GM18508 (cell line): ENCODE measurements around the gene COX4I2.
"Not testable (repeated sequence)": the region's sequence is repeated elsewhere in the genome, so short reads cannot be mapped to it uniquely, and the experiment has no call there.

Experiments
- ATAC-seq: cut with Tn5 transposase; IDR thresholded peaks from one replicate; pipeline ENCODE4 v1.9.1; 2021; ENCODE audit warnings: moderate number of reproducible peaks; ENCODE audit not compliant: insufficient read depth, unreplicated experiment

COX4I2 gene

GRCh38 chr20:31637660-31638059, at the start of gene COX4I2:
Gene COX4I2 (plus strand): TSS chr20:31637912. CDS start chr20:31639018, 1,106 bp downstream.
- no peak for ATAC-seq

GRCh38 chr20:31590717-31591225, 46.9 kb upstream of the COX4I2 start:
- no peak for ATAC-seq

DNA sequence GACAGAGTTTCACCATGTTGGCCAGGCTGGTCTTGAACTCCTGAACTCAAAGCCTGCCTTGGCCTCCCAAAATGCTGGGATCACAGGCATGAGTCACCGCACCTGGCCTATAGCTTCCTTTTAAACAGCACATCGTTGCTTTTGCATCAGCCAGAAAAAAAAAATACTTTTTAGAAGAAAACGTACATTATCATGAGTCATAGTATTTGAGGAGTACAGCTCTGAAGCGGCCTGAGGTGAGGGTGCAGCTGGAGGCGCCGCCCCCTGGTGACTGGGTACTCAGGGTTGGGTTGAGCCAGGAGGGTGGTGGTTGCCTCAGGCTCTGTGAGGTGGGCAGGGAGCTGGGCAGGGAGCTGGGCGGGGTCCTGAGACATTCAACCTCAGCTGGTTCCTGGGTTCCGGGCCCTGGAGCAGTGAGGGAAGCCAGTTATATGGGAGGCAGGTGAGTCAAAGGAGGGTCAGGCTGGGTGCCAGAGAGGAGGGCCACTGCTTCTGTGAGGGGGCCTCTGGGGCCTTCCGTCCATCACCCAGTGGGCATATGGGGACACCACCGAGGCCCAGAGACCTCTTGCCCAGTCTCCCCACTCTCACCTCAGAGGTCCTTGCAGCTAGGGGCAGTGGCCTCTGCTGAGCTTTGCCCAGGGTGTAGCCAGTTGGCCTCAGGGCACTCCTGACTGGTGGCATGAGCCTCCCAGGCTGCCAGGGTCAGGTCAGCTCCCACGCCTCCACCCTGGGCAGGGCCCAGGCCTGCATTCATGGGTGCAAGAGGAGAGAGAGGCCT, 44.3 kb upstream of the COX4I2 start:
- no peak for ATAC-seq

DNA sequence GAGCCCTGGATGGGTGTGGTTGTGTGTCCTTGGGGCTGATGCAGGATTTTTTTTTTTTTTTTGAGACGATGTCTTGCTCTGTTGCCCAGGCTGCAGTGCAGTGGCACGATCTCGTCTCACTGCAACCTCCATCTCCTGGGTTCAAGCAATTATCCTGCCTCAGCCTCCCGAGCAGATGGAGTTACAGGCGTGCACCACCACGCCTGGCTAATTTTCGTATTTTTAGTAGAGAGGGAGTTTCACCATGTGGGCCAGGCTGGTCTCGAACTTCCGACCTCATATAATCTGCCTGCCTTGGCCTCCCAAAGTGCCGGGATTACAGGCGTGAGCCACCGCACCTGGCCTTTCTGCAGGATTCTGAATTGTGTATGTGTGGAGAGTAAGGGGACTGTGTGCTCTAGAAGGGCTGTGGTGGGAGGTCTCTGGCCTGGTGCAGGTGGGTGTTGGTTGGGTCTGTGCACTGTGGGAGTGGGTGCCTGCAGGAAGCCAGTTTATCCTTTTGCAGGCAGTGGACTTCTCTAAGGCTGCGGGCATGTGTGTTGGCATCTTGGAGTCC, 43.6 kb upstream of the COX4I2 start:
- no peak for ATAC-seq

DNA sequence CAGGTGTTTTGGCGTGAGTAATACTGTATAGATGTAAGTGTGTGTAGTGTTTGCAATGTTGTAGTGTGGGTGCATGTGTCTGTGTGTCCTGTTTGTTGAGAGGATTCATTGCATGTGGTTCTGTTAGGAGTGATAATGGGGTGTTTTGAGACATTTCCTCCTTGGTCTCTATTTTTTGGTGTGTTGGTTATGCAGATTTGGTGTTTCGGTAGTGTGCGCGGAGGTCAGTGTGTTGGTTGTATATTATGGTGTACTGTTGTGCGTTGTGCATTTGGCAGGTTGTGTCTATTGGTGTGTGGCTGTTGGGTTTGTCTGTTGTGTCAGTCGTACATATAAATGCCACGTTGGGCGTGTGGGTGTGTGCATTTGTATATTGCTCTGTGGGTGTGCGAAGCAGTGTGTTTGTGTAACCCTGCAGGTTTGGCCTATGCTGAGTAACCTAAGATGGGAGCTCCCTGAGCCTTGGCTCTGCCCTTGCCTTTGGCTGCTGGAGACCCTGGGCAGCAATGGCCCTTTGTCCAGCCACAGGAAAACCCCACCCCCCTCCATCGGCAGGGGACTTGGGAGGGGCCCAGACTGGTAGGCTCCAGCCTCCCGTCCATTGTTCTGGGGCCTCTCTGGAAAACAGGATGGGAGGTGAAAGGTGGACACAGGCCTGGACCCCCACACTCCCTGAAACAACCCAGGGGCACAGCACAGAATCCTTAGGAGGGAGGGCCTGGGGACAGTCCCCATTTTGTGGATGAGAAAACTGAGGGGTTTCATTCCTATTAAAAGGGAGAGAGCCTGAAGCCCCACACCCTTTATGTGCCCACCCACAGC, 42.9 kb upstream of the COX4I2 start:
- ATAC-seq = no peak

- ATAC-seq = no peak
Observed at GRCh38 chr20:31595380-31595653, 42.4 kb upstream of the COX4I2 start.

DNA sequence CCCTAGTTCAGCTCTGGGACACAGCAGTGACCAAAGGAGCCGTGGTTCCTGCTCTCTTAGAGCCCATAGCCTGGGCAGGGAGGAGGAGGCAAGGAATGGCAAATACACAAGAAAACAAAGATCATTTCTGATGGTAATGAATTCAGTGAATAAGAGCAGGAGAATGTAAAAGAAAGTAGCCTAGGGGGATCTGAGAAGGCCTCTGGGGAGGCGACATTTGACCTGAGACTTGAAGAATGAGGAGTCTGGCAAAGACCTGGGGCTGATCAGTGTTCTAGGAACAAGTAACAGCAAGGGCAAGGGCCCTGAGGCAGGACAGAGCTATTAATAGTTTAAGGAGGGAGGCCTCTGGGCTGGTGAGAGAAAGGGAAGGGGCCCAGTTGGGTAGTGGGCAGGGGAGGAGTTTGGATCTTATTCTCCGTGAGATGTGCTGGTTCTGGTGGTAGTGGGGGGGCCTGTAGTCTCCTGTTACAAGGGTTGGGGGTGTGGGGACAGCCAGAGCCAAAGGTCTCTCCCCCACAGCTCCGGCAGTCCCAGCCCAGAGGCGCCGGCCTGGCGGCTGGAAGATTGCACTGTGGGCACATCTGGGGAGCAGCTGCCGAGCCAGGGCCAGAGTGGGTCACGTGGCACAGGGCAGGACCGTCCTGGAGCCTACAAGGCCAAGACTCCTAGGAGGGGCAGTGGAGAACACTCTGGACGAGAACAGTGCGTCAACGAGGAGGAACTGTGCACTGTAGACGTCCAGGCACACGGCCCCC, 41.9 kb upstream of the COX4I2 start:
- ATAC-seq = no peak

- ATAC-seq = not testable (repeated sequence)
Observed at GRCh38 chr20:31596412-31596715, 41.3 kb upstream of the COX4I2 start.

GRCh38 chr20:31596831-31597480, 40.8 kb upstream of the COX4I2 start:
- no peak for ATAC-seq

- no peak for ATAC-seq
Observed at GRCh38 chr20:31597481-31597855, 40.2 kb upstream of the COX4I2 start.

- ATAC-seq = no peak
Observed at GRCh38 chr20:31602431-31602778, 35.3 kb upstream of the COX4I2 start.

- ATAC-seq = peak; percentile 49
Observed at GRCh38 chr20:31602779-31603441, 34.8 kb upstream of the COX4I2 start.

GRCh38 chr20:31603822-31604566, 33.7 kb upstream of the COX4I2 start:
- no peak for ATAC-seq

- no peak for ATAC-seq
Observed at GRCh38 chr20:31604567-31605030, 33.1 kb upstream of the COX4I2 start.

- ATAC-seq = peak; percentile 50
Observed at GRCh38 chr20:31605031-31605901, 32.4 kb upstream of the COX4I2 start, which contains the start of gene ID1. Gene ID1 (plus strand): TSS chr20:31605289. CDS start chr20:31605388, 99 bp downstream.

- no peak for ATAC-seq
Observed at GRCh38 chr20:31605902-31606803, 31.6 kb upstream of the COX4I2 start.
